ENCODE measurements around the gene FBXW8.

DNA sequence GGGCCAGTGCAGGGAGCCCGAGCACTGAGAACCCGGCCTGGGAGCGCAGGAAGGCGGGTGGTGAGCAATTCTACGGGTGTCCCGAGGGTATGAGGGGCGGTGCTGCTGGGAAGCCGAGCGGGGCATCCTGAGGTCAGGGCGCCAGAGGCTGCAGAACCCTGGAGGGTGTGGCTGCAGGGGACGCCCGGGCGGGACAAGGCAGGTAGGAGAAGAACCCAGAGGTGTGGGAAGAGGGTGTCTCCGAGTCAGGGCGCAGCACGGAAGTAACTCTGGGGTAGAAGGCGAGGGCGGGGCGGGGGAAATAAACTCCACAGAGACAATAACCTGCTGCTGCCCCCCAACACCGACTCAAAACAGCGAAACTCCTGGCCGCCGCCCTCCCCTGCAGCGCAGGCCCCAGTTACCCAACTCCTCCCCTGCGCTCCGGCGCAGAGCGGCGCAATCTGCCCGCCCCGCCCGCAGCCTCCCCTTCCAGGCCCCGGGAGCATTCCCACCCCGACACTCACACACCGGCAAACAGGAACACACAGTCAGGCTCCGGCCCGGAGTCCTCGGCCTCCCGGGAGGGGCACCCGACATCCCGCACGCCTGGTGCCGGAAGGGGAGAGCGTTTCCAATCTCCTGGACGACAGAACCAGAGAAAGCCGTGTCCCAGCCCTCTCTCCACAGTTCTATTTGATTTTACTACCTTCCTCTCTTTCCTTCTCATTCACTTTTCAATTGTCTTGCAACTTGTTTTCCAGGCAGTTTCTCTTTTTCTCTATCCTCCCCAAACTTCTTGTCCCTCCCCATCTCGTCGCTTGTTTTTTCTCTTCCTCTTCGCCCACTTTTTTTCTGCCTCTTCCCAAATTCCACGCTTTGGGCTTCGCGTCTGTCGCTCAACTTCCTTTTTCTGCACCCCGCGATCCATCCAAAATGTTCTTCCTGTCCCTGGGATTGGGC, 31.9 kb upstream of the FBXW8 start:
- TF ChIP-seq, protein P1, sequence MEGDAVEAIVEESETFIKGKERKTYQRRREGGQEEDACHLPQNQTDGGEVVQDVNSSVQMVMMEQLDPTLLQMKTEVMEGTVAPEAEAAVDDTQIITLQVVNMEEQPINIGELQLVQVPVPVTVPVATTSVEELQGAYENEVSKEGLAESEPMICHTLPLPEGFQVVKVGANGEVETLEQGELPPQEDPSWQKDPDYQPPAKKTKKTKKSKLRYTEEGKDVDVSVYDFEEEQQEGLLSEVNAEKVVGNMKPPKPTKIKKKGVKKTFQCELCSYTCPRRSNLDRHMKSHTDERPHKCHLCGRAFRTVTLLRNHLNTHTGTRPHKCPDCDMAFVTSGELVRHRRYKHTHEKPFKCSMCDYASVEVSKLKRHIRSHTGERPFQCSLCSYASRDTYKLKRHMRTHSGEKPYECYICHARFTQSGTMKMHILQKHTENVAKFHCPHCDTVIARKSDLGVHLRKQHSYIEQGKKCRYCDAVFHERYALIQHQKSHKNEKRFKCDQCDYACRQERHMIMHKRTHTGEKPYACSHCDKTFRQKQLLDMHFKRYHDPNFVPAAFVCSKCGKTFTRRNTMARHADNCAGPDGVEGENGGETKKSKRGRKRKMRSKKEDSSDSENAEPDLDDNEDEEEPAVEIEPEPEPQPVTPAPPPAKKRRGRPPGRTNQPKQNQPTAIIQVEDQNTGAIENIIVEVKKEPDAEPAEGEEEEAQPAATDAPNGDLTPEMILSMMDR (IDR thresholded peaks at IDR 0.05), result no peak
- TF ChIP-seq POLR2A (IDR thresholded peaks at IDR 0.05), result no peak

Data from vagina (tissue), 2 donors.